Endothelial cell of umbilical vein (primary cell): ENCODE measurements around the gene HOXC11.

Experiments used
- CTCF ChIP-seq, 2 donors: IDR thresholded peaks; 1 replicate in 1 of 2; 2 replicates in 1 of 2; pipeline ENCODE4 v1.5.1; 2011; ENCODE audit warnings: low read length in 2 of 2, mild to moderate bottlenecking in 2 of 2, moderate library complexity in 2 of 2, control low read depth in 1 of 2, inconsistent platforms in 1 of 2, low read depth in 1 of 2; ENCODE audit not compliant: insufficient read depth in 1 of 2; ENCODE audit errors: extremely low read depth in 1 of 2
- EZH2 ChIP-seq: IDR thresholded peaks from 2 replicates; pipeline ENCODE4 v1.6.1; 2012; ENCODE audit warnings: borderline replicate concordance, low read depth, mild to moderate bottlenecking, moderate library complexity, low read length, inconsistent platforms; ENCODE audit not compliant: severe bottlenecking
- JUN ChIP-seq: IDR thresholded peaks from 2 replicates; pipeline ENCODE4 v1.6.1; 2011; ENCODE audit warnings: borderline replicate concordance, low read depth; ENCODE audit not compliant: insufficient read length, insufficient read depth
- MAX ChIP-seq: IDR thresholded peaks from 2 replicates; pipeline ENCODE4 v1.6.1; 2011; ENCODE audit not compliant: insufficient read depth, insufficient read length
- POLR2A ChIP-seq: IDR thresholded peaks from 2 replicates; pipeline ENCODE4 v1.6.1; 2012; ENCODE audit warnings: low read depth, mild to moderate bottlenecking, control low read depth, low read length
- POLR2AphosphoS5 ChIP-seq: IDR thresholded peaks from 2 replicates; pipeline ENCODE4 v1.6.1; 2012; ENCODE audit warnings: low read depth, mild to moderate bottlenecking, control low read depth, low read length, moderate library complexity; ENCODE audit not compliant: insufficient read depth

- TF ChIP-seq CTCF (IDR thresholded peaks at IDR 0.05; ENCODE audit: extremely low read depth in 1 of 2, insufficient read depth in 1 of 2, low read depth in 1 of 2, low read length in 2 of 2) (no peak), MAX (no peak), EZH2 (peak; percentile 72), POLR2A (no peak), POLR2AphosphoS5 (no peak), JUN (no peak)
Measured at GRCh38 chr12:53944907-53945847, 27.7 kb upstream of the HOXC11 start.
